ENCODE measurements around the gene POMZP3.
"Not testable (repeated sequence)": the region's sequence is repeated elsewhere in the genome, so short reads cannot be mapped to it uniquely, and the experiment has no call there.

Gene POMZP3

GRCh38 chr7:76608469-76608868 is 18.6 kb downstream of the POMZP3 start:
- H3K27me3 ChIP-seq (ENCODE audit: control insufficient read depth, insufficient read depth, low read length); H3K4me1 ChIP-seq (ENCODE audit: control insufficient read depth, insufficient read depth, low read length); H3K9ac ChIP-seq (ENCODE audit: low read depth, low read length); H3K9me3 ChIP-seq (ENCODE audit: control insufficient read depth, insufficient read depth, low read length); H3K4me3 ChIP-seq (ENCODE audit: low read depth, low read length); H3K36me3 ChIP-seq (ENCODE audit: control insufficient read depth, insufficient read depth, low read length): not testable (repeated sequence)

GRCh38 chr7:76606027-76606426 is 21.1 kb downstream of the POMZP3 start:
- H3K4me3 ChIP-seq (ENCODE audit: low read depth, low read length); H3K4me1 ChIP-seq (ENCODE audit: control insufficient read depth, insufficient read depth, low read length); H3K36me3 ChIP-seq (ENCODE audit: control insufficient read depth, insufficient read depth, low read length); H3K9ac ChIP-seq (ENCODE audit: low read depth, low read length); H3K9me3 ChIP-seq (ENCODE audit: control insufficient read depth, insufficient read depth, low read length); H3K27me3 ChIP-seq (ENCODE audit: control insufficient read depth, insufficient read depth, low read length): not testable (repeated sequence)

GRCh38 chr7:76600650-76601049 is 26.4 kb downstream of the POMZP3 start:
- not testable (repeated sequence) for H3K27me3 ChIP-seq (ENCODE audit: control insufficient read depth, insufficient read depth, low read length); H3K4me1 ChIP-seq (ENCODE audit: control insufficient read depth, insufficient read depth, low read length); H3K9ac ChIP-seq (ENCODE audit: low read depth, low read length); H3K9me3 ChIP-seq (ENCODE audit: control insufficient read depth, insufficient read depth, low read length); H3K36me3 ChIP-seq (ENCODE audit: control insufficient read depth, insufficient read depth, low read length); H3K4me3 ChIP-seq (ENCODE audit: low read depth, low read length)

- not testable (repeated sequence) for H3K4me3 ChIP-seq (ENCODE audit: low read depth, low read length); H3K9ac ChIP-seq (ENCODE audit: low read depth, low read length); H3K36me3 ChIP-seq (ENCODE audit: control insufficient read depth, insufficient read depth, low read length); H3K9me3 ChIP-seq (ENCODE audit: control insufficient read depth, insufficient read depth, low read length); H3K4me1 ChIP-seq (ENCODE audit: control insufficient read depth, insufficient read depth, low read length); H3K27me3 ChIP-seq (ENCODE audit: control insufficient read depth, insufficient read depth, low read length)
These were observed 27.0 kb downstream of the POMZP3 start for GRCh38 chr7:76600116-76600482.

GRCh38 chr7:76598590-76599264 is 28.4 kb downstream of the POMZP3 start:
- H3K4me1 ChIP-seq (ENCODE audit: control insufficient read depth, insufficient read depth, low read length); H3K36me3 ChIP-seq (ENCODE audit: control insufficient read depth, insufficient read depth, low read length); H3K27me3 ChIP-seq (ENCODE audit: control insufficient read depth, insufficient read depth, low read length); H3K9ac ChIP-seq (ENCODE audit: low read depth, low read length); H3K9me3 ChIP-seq (ENCODE audit: control insufficient read depth, insufficient read depth, low read length); H3K4me3 ChIP-seq (ENCODE audit: low read depth, low read length): not testable (repeated sequence)

- H3K4me3 ChIP-seq (ENCODE audit: low read depth, low read length); H3K27me3 ChIP-seq (ENCODE audit: control insufficient read depth, insufficient read depth, low read length); H3K9me3 ChIP-seq (ENCODE audit: control insufficient read depth, insufficient read depth, low read length); H3K4me1 ChIP-seq (ENCODE audit: control insufficient read depth, insufficient read depth, low read length); H3K9ac ChIP-seq (ENCODE audit: low read depth, low read length); H3K36me3 ChIP-seq (ENCODE audit: control insufficient read depth, insufficient read depth, low read length): not testable (repeated sequence)
These were observed 29.8 kb downstream of the POMZP3 start for GRCh38 chr7:76597288-76597687.

GRCh38 chr7:76592694-76593093 is 34.4 kb downstream of the POMZP3 start:
- H3K27me3 ChIP-seq (ENCODE audit: control insufficient read depth, insufficient read depth, low read length); H3K4me1 ChIP-seq (ENCODE audit: control insufficient read depth, insufficient read depth, low read length); H3K4me3 ChIP-seq (ENCODE audit: low read depth, low read length); H3K36me3 ChIP-seq (ENCODE audit: control insufficient read depth, insufficient read depth, low read length); H3K9me3 ChIP-seq (ENCODE audit: control insufficient read depth, insufficient read depth, low read length); H3K9ac ChIP-seq (ENCODE audit: low read depth, low read length): not testable (repeated sequence)

GRCh38 chr7:76591602-76592304 is 35.3 kb downstream of the POMZP3 start:
- not testable (repeated sequence) for H3K4me1 ChIP-seq (ENCODE audit: control insufficient read depth, insufficient read depth, low read length); H3K9ac ChIP-seq (ENCODE audit: low read depth, low read length); H3K36me3 ChIP-seq (ENCODE audit: control insufficient read depth, insufficient read depth, low read length); H3K27me3 ChIP-seq (ENCODE audit: control insufficient read depth, insufficient read depth, low read length); H3K9me3 ChIP-seq (ENCODE audit: control insufficient read depth, insufficient read depth, low read length); H3K4me3 ChIP-seq (ENCODE audit: low read depth, low read length)

- not testable (repeated sequence) for H3K9me3 ChIP-seq (ENCODE audit: control insufficient read depth, insufficient read depth, low read length); H3K4me1 ChIP-seq (ENCODE audit: control insufficient read depth, insufficient read depth, low read length); H3K36me3 ChIP-seq (ENCODE audit: control insufficient read depth, insufficient read depth, low read length); H3K4me3 ChIP-seq (ENCODE audit: low read depth, low read length); H3K9ac ChIP-seq (ENCODE audit: low read depth, low read length); H3K27me3 ChIP-seq (ENCODE audit: control insufficient read depth, insufficient read depth, low read length)
These were observed 36.0 kb downstream of the POMZP3 start for GRCh38 chr7:76591033-76591432.

GRCh38 chr7:76588586-76588985 is 38.5 kb downstream of the POMZP3 start:
- not testable (repeated sequence) for H3K4me3 ChIP-seq (ENCODE audit: low read depth, low read length); H3K9me3 ChIP-seq (ENCODE audit: control insufficient read depth, insufficient read depth, low read length); H3K9ac ChIP-seq (ENCODE audit: low read depth, low read length); H3K27me3 ChIP-seq (ENCODE audit: control insufficient read depth, insufficient read depth, low read length); H3K36me3 ChIP-seq (ENCODE audit: control insufficient read depth, insufficient read depth, low read length); H3K4me1 ChIP-seq (ENCODE audit: control insufficient read depth, insufficient read depth, low read length)

GRCh38 chr7:76586585-76587315 is 40.3 kb downstream of the POMZP3 start:
- not testable (repeated sequence) for H3K27me3 ChIP-seq (ENCODE audit: control insufficient read depth, insufficient read depth, low read length); H3K4me3 ChIP-seq (ENCODE audit: low read depth, low read length); H3K9me3 ChIP-seq (ENCODE audit: control insufficient read depth, insufficient read depth, low read length); H3K9ac ChIP-seq (ENCODE audit: low read depth, low read length); H3K4me1 ChIP-seq (ENCODE audit: control insufficient read depth, insufficient read depth, low read length); H3K36me3 ChIP-seq (ENCODE audit: control insufficient read depth, insufficient read depth, low read length)

- H3K27me3 ChIP-seq (ENCODE audit: control insufficient read depth, insufficient read depth, low read length); H3K4me3 ChIP-seq (ENCODE audit: low read depth, low read length); H3K9ac ChIP-seq (ENCODE audit: low read depth, low read length); H3K9me3 ChIP-seq (ENCODE audit: control insufficient read depth, insufficient read depth, low read length); H3K36me3 ChIP-seq (ENCODE audit: control insufficient read depth, insufficient read depth, low read length); H3K4me1 ChIP-seq (ENCODE audit: control insufficient read depth, insufficient read depth, low read length): not testable (repeated sequence)
These were observed 43.3 kb downstream of the POMZP3 start for GRCh38 chr7:76583636-76584281.
